ENCODE results near the gene RUNDC1.

RUNDC1 gene

DNA sequence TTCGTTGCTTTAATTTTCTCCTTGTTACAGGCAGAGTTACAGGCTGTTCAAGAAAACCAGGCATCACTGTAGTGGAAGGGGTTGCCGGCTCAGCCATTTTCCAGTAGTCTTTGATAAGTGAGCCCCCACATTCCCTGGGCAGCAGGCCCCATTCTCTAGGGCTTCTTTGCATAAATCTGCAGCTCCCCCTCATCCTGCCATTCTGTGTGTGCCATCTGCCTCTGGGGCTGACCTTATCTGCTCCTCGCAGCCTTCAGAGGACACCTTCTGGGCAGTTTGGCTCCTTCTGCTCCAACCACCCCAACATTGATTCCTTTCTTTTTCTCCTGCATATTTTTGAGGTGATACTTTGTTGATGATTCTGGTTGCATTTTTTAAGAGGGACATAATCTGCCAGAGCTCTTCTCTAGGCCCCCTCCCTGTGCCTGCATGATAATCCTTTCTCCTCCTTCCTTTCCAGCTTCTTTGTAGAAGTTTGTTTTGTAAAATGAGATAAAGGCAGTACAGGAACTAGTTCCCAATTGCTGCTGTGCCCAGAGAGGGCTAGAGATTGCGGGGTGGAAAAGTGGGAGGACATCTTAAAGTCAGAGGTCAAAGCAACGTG lies 61.8 kb downstream of the RUNDC1 start:
- H3K9me3 Mint-ChIP-seq = no peaks in the 10 kb centered on the region
- peaks cover 5% of the 10 kb centered on the region for H3K27me3 Mint-ChIP-seq (ENCODE audit: low read depth)
- H3K4me3 Mint-ChIP-seq = no peak overlapping the region
- H3K36me3 Mint-ChIP-seq (ENCODE audit: low read depth) = peaks cover 1% of the 10 kb centered on the region
- H3K27ac Mint-ChIP-seq = no peak overlapping the region
- TF ChIP-seq, protein P1, sequence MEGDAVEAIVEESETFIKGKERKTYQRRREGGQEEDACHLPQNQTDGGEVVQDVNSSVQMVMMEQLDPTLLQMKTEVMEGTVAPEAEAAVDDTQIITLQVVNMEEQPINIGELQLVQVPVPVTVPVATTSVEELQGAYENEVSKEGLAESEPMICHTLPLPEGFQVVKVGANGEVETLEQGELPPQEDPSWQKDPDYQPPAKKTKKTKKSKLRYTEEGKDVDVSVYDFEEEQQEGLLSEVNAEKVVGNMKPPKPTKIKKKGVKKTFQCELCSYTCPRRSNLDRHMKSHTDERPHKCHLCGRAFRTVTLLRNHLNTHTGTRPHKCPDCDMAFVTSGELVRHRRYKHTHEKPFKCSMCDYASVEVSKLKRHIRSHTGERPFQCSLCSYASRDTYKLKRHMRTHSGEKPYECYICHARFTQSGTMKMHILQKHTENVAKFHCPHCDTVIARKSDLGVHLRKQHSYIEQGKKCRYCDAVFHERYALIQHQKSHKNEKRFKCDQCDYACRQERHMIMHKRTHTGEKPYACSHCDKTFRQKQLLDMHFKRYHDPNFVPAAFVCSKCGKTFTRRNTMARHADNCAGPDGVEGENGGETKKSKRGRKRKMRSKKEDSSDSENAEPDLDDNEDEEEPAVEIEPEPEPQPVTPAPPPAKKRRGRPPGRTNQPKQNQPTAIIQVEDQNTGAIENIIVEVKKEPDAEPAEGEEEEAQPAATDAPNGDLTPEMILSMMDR (IDR thresholded peaks at IDR 0.05; ENCODE audit: unreplicated experiment in 3 of 3) = no peak
- no peaks in the 10 kb centered on the region for H3K4me1 Mint-ChIP-seq

All from nephron (organoid).